GM12878 (cell line): ENCODE measurements around the gene PKMYT1. TPM values are rescaled to one million over a fixed set of nuclear protein-coding genes. Genes with fewer than 3 reads are reported as not detected.

ENCODE experiments used
- ATAC-seq: fragments of 200-7000 bp; cut with Tn5 transposase; 3 replicates; pipeline ENCODE4 v1.9.1; 2020; ENCODE audit warnings: mild to moderate bottlenecking, moderate library complexity
- BruUV-seq: library from RNA; stranded (reverse); fragments of 400-500 nt; replicated peaks from 2 replicates; lab custom pipeline; 2021; lab: Mats Ljungman, UMichigan
- CTCF ChIA-PET: fragments of 300-600 bp; sonication (Branson Sonifier 250); formaldehyde crosslinking; extraction: SDS; loops from one replicate; lab custom pipeline; 2021; ENCODE audit warnings: inconsistent platforms; lab: Yijun Ruan, JAX
- POLR2A ChIA-PET: fragments of 350-600 bp; formaldehyde crosslinking; extraction: SDS; loops from one replicate; lab custom pipeline; 2021; ENCODE audit warnings: inconsistent platforms; lab: Charles Lee
- RAD21 ChIA-PET: fragments of 300-600 bp; sonication (Branson Sonifier 250); formaldehyde crosslinking; loops from one replicate; lab custom pipeline; 2023; ENCODE audit warnings: antibody characterized with exemption; ENCODE audit not compliant: unreplicated experiment; lab: Charles Lee
- SMC1A ChIA-PET: fragments of 300-600 bp; sonication (Branson Sonifier 250); formaldehyde crosslinking; loops from one replicate; lab custom pipeline; 2023; ENCODE audit not compliant: unreplicated experiment, uncharacterized antibody; lab: Charles Lee
- DNase-seq: peaks from one replicate; pipeline ENCODE4 v3.0.0-alpha.2; 2011; ENCODE audit warnings: low read depth, low spot score
- FAIRE-seq: peaks from 3 replicates; lab custom pipeline; 2011; peaks lifted over from hg19 to GRCh38; lab: Jason Lieb, UNC
- H2AFZ ChIP-seq: 2 replicates; pipeline ENCODE4 v1.6.0; 2011; ENCODE audit warnings: low read depth, low read length, control low read depth; ENCODE audit not compliant: control insufficient read depth
- H3K27ac ChIP-seq: 2 replicates; pipeline ENCODE4 v1.5.1; 2011; ENCODE audit warnings: control low read depth; ENCODE audit not compliant: control insufficient read depth, insufficient read depth
- H3K27me3 ChIP-seq, 2 experiments: replicated peaks in 1 of 2; 2 replicates each; pipeline versions ENCODE4 v1.6.0 to v1.6.1; 2011; ENCODE audit warnings: low read length in 1 of 2; ENCODE audit not compliant: control insufficient read depth in 2 of 2, insufficient read depth in 2 of 2
- H3K36me3 ChIP-seq, 2 experiments: 2 replicates each; pipeline ENCODE4 v1.5.1; 2011; ENCODE audit warnings: low read length in 1 of 2; ENCODE audit not compliant: control insufficient read depth in 2 of 2, insufficient read depth in 2 of 2
- H3K4me1 ChIP-seq: 2 replicates; pipeline ENCODE4 v1.6.1; 2011; ENCODE audit warnings: mild to moderate bottlenecking, low read length, moderate library complexity, mixed read lengths; ENCODE audit not compliant: control insufficient read depth, insufficient read depth
- H3K4me2 ChIP-seq: 2 replicates; pipeline ENCODE4 v1.6.0; 2011; ENCODE audit warnings: control low read depth; ENCODE audit not compliant: control insufficient read depth, insufficient read depth
- H3K4me3 ChIP-seq: fragments of 200-600 bp; sonication (generic); 2 replicates; pipeline ENCODE4 v1.5.1; 2016
- H3K79me2 ChIP-seq: 2 replicates; pipeline ENCODE4 v1.6.0; 2011; ENCODE audit warnings: low read length; ENCODE audit not compliant: control insufficient read depth, insufficient read depth
- H3K9ac ChIP-seq: 2 replicates; pipeline ENCODE4 v1.8.0; 2011; ENCODE audit warnings: low read length, control low read depth, mixed read lengths; ENCODE audit not compliant: control insufficient read depth, insufficient read depth
- H3K9me3 ChIP-seq: replicated peaks from 3 replicates; pipeline ENCODE4 v1.5.1; 2011; ENCODE audit warnings: mild to moderate bottlenecking, low read length; ENCODE audit not compliant: control insufficient read depth, insufficient read depth
- H4K20me1 ChIP-seq: 2 replicates; pipeline ENCODE4 v1.6.0; 2011; ENCODE audit not compliant: control insufficient read depth, insufficient read depth
- FOXK2 ChIP-seq: fragments of 450-650 bp; IDR thresholded peaks from 2 replicates; pipeline ENCODE4 v1.6.1; 2017; ENCODE audit warnings: mild to moderate bottlenecking, moderate library complexity
- RUNX3 ChIP-seq: IDR thresholded peaks from 2 replicates; pipeline ENCODE4 v1.6.1; 2012; ENCODE audit warnings: low read length, inconsistent platforms
- USF1 ChIP-seq: IDR thresholded peaks from 2 replicates; pipeline ENCODE4 v1.6.1; 2011; ENCODE audit warnings: borderline replicate concordance, low read depth, mild to moderate bottlenecking, moderate library complexity, mixed read lengths, low read length; ENCODE audit not compliant: insufficient read depth; ENCODE audit errors: extremely low read length
- ZBTB33 ChIP-seq: fragments of 450-650 bp; IDR thresholded peaks from 2 replicates; pipeline ENCODE4 v1.6.1; 2017; ENCODE audit warnings: mild to moderate bottlenecking
- ZNF274 ChIP-seq: IDR thresholded peaks from one replicate; pipeline ENCODE4 v1.8.0; 2011; ENCODE audit not compliant: insufficient read length, insufficient read depth
- WGBS: methylation state at CpG from one replicate; pipeline ENCODE4 v1.1.6; 2016; ENCODE audit warnings: low lambda C conversion rate; ENCODE audit not compliant: insufficient replicate concordance, insufficient coverage; ENCODE audit errors: missing lambda C conversion rate; 5-methylcytosine and 5-hydroxymethylcytosine counted together
- in situ Hi-C: fragments of 300-500 bp; cut with MboI; formaldehyde crosslinking; loops from 9 replicates; pipeline ENCODE4 v1.14.3; 2018; ENCODE audit warnings: mixed read lengths
- intact Hi-C: fragments of 100-400 bp; cut with micrococcal nuclease; formaldehyde crosslinking; loops from one replicate; pipeline ENCODE4 v1.14.2; 2022; ENCODE audit not compliant: unreplicated experiment
- polyA plus RNA-seq, 11 experiments: library from polyadenylated mRNA; depleted of rRNA in 4 of 11; unstranded in 6 of 11; stranded (reverse) in 5 of 11; fragments of >200 nt; fragmentation: Nextera tagmentation in 4 of 11; fragmentation: Illumina TruSeq in 1 of 11; extraction: Ambion mirVana in 4 of 11; extraction: Trizol in 1 of 11; gene quantifications; 1 replicate in 1 of 11; 2 replicates in 10 of 11; pipeline versions ENCODE4 v1.2.1 to v1.2.3, GENCODE V29; 2011 to 2016; ENCODE audit warnings: inconsistent platforms in 2 of 11, missing spikeins in 2 of 11, low read depth in 1 of 11
- total RNA-seq, 4 experiments: library from RNA; depleted of rRNA in 3 of 4; stranded (reverse); fragments of >200 nt in 3 of 4; fragmentation: Illumina TruSeq in 1 of 4; extraction: Trizol in 1 of 4; gene quantifications; 2 replicates each; pipeline versions ENCODE4 v1.2.1 to v1.2.3, GENCODE V29; 2013 to 2021

PKMYT1 gene
- total and polyA plus RNA-seq, 10 of the 15 experiments (the other 5 are each of a cell fraction or from before 2014, with no cell fraction given) = 4.6 to 101 (median 29.9) TPM

- no peaks in the 10 kb centered on the region for H3K9me3 ChIP-seq
- no peak overlapping the region for H3K4me3 ChIP-seq
- no peak for DNase-seq
- H3K79me2 ChIP-seq = no peaks in the 10 kb centered on the region
- intact Hi-C loops = no loop called here
- SMC1A ChIA-PET = no interaction called here
- H3K4me1 ChIP-seq = peaks cover 6% of the 10 kb centered on the region
- no peak for FAIRE-seq
- H4K20me1 ChIP-seq = no peaks in the 10 kb centered on the region
- in situ Hi-C loops = no loop called here
- H3K4me2 ChIP-seq = no peak overlapping the region
- no peak overlapping the region for H3K9ac ChIP-seq
- TSS peak; percentile 58 for BruUV-seq
- no peaks in the 10 kb centered on the region for H3K36me3 ChIP-seq
- no peaks in the 10 kb centered on the region for H3K27me3 ChIP-seq
- ATAC-seq = no peak
- H2AFZ ChIP-seq = no peak overlapping the region
- POLR2A ChIA-PET = interaction anchor here (0.6 kb wide), 1 partner anchor 18 kb away, joined by 3 read pairs; no protein-coding TSS in a partner anchor
- CTCF ChIA-PET = no interaction called here
- WGBS = 85% methylated on average over 33 of the region's 36 CpGs
- no peak overlapping the region for H3K27ac ChIP-seq
- TF ChIP-seq ZNF274 (no peak), ZBTB33 (no peak), RUNX3 (no peak)
- RAD21 ChIA-PET = no interaction called here
Observed at GRCh38 chr16:2948807-2949704, 31.2 kb downstream of the PKMYT1 start.

GRCh38 chr16:2946649-2947048, 33.6 kb downstream of the PKMYT1 start:
- Histone ChIP-seq H3K9me3 (no peaks in the 10 kb centered on the region), H3K4me3 (no peak overlapping the region), H3K79me2 (no peaks in the 10 kb centered on the region), H3K27me3 (no peaks in the 10 kb centered on the region), H2AFZ (no peak overlapping the region), H3K4me2 (no peak overlapping the region), H3K9ac (no peak overlapping the region), H3K36me3 (no peaks in the 10 kb centered on the region; a peak in 1 of 4 replicates)
- POLR2A ChIA-PET = no interaction called here
- SMC1A ChIA-PET = interaction anchor here (0.9 to 1.3 kb wide), 3 partner anchors 13 to 36 kb away, joined by 3 read pairs; partner anchors contain the start of gene KREMEN2
- TF ChIP-seq USF1 (no peak), FOXK2 (no peak)
- TF ChIP-seq, all 136 proteins: peak for 0
- DNase-seq (no peak), ATAC-seq (no peak), FAIRE-seq (no peak)
- RAD21 ChIA-PET = no interaction called here
- 96% methylated on average over 4 of the region's 4 CpGs for WGBS
- no TSS peak for BruUV-seq
- no peaks in the 10 kb centered on the region for H4K20me1 ChIP-seq
- H3K27ac ChIP-seq = no peak overlapping the region
- in situ Hi-C loops (no loop called here), intact Hi-C loops (no loop called here)
- H3K4me1 ChIP-seq = no peaks in the 10 kb centered on the region
- CTCF ChIA-PET = interaction anchor here (1.0 to 1.8 kb wide), 2 partner anchors 47 to 108 kb away, joined by 3 to 5 read pairs; no protein-coding TSS in a partner anchor
